ENCODE results near the gene ARHGEF3. TPM values are rescaled to one million over a fixed set of nuclear protein-coding genes. Genes with fewer than 3 reads are reported as not detected.
A peak's percentile ranks its signal among the peaks of the same experiment; 100 is the strongest.

Gene ARHGEF3
- total RNA-seq, 1 experiment from 2014 or later: 4.4 TPM

GRCh38 chr3:56799251-56799882 is 2.4 kb downstream of the ARHGEF3 start:
- H3K4me3 Mint-ChIP-seq: no peak overlapping the region
- no peak for DNase-seq
- no peak overlapping the region for H3K4me2 ChIP-seq (ENCODE audit: insufficient read depth, insufficient read length, low read length)

More at GRCh38 chr3:56799251-56799882, 2.4 kb downstream of the ARHGEF3 start:
- Histone ChIP-seq H4K8ac (replicated peaks; ENCODE audit: insufficient read length, low read depth, low read length) (no peak overlapping the region), H3T11ph (ENCODE audit: low read length) (no peak overlapping the region), H2BK15ac (ENCODE audit: low read depth, low read length) (no peak overlapping the region), H2BK120ac (ENCODE audit: low read depth, low read length, poor library complexity, severe bottlenecking) (no peak overlapping the region), H2BK12ac (ENCODE audit: insufficient read length, low read depth, low read length) (no peak overlapping the region), H2AFZ (ENCODE audit: low read length) (no peak overlapping the region), H3K4ac (ENCODE audit: low read depth, low read length) (no peak overlapping the region), H3K56ac (ENCODE audit: insufficient read length, low read depth, low read length) (no peak overlapping the region), H3K4me1 (ENCODE audit: insufficient read depth, low read length) (peaks cover 2% of the 10 kb centered on the region; the same call in 1 of the 2 replicates), H3K23me2 (ENCODE audit: insufficient read length, low read depth, low read length, poor library complexity, severe bottlenecking) (peaks cover 5% of the 10 kb centered on the region), H4K20me1 (ENCODE audit: control insufficient read depth, insufficient read depth, insufficient read length) (no peaks in the 10 kb centered on the region), H3K9ac (ENCODE audit: extremely low read depth, insufficient read length, low read length) (no peak overlapping the region), H4K91ac (ENCODE audit: insufficient read length, low read depth, low read length) (no peak overlapping the region), H2BK5ac (ENCODE audit: insufficient read length, low read length) (no peak overlapping the region), H3K27me3 (ENCODE audit: insufficient read depth, low read length) (no peaks in the 10 kb centered on the region; the same call in 1 of the 2 replicates), H3K79me2 (ENCODE audit: insufficient read depth, low read length) (no peaks in the 10 kb centered on the region), H3K14ac (ENCODE audit: insufficient read depth, low read length) (no peak overlapping the region), H3K27ac (ENCODE audit: insufficient read length, low read depth, low read length) (no peak overlapping the region), H2AK5ac (ENCODE audit: insufficient read length, low read length) (no peak overlapping the region), H3K79me1 (ENCODE audit: insufficient read depth, low read depth, low read length, poor library complexity, severe bottlenecking) (no peaks in the 10 kb centered on the region), H3K18ac (ENCODE audit: insufficient read length, low read depth, low read length) (no peak overlapping the region), H2BK20ac (ENCODE audit: low read depth, low read length, poor library complexity, severe bottlenecking) (no peak overlapping the region), H3K9me3 (ENCODE audit: control insufficient read depth, low read depth, low read length) (no peaks in the 10 kb centered on the region), H4K5ac (ENCODE audit: insufficient read length, low read depth, low read length) (no peak overlapping the region), H3K23ac (ENCODE audit: insufficient read length, low read depth, low read length) (no peak overlapping the region)
- Mint-ChIP-seq H3K27ac (no peak overlapping the region), H3K9me3 (no peaks in the 10 kb centered on the region; a peak in 1 of 5 replicates), H3K36me3 (ENCODE audit: insufficient read depth in 1 of 3, low read depth in 3 of 3) (no peaks in the 10 kb centered on the region), H3K27me3 (ENCODE audit: low read depth) (peaks cover 15% of the 10 kb centered on the region), H3K4me1 (peaks cover 18 to 20% of the 10 kb centered on the region in 2 experiments)
- WGBS (ENCODE audit: extremely low coverage, insufficient read length, low lambda C conversion rate): no CpG with 5 or more reads among the region's 7 CpGs
- peak; percentile 78 for TF ChIP-seq CTCF (conservative IDR thresholded peaks at IDR 0.05)
